Type B pancreatic cell (in vitro differentiated cells): ENCODE measurements around the gene DENND10. TPM values are rescaled to one million over a fixed set of nuclear protein-coding genes. Genes with fewer than 3 reads are reported as not detected.
"Not testable (repeated sequence)": the region's sequence is repeated elsewhere in the genome, so short reads cannot be mapped to it uniquely, and the experiment has no call there.

Source experiments
- DNase-seq: peaks from one replicate; pipeline ENCODE4 v3.0.0; 2021; ENCODE audit warnings: mixed read lengths; ENCODE audit not compliant: unreplicated experiment; ENCODE audit errors: extremely low spot score
- H3K27ac Mint-ChIP-seq: 2 replicates; pipeline ENCODE4 v1.8.0; 2021; ENCODE audit warnings: mild to moderate bottlenecking, mixed read lengths
- H3K27me3 Mint-ChIP-seq: 2 replicates; pipeline ENCODE4 v1.8.0; 2021; ENCODE audit warnings: mixed read lengths
- H3K36me3 Mint-ChIP-seq: 2 replicates; pipeline ENCODE4 v1.8.0; 2021; ENCODE audit warnings: mixed read lengths
- H3K4me1 Mint-ChIP-seq: one replicate; pipeline ENCODE4 v1.8.0; 2021; ENCODE audit warnings: mixed read lengths; ENCODE audit not compliant: unreplicated experiment
- H3K4me3 Mint-ChIP-seq: 2 replicates; pipeline ENCODE4 v1.8.0; 2021; ENCODE audit warnings: mild to moderate bottlenecking, mixed read lengths
- H3K9me3 Mint-ChIP-seq: 2 replicates; pipeline ENCODE4 v1.8.0; 2021; ENCODE audit warnings: mixed read lengths
- total RNA-seq: library from RNA; stranded (reverse); gene quantifications from 2 replicates; pipeline ENCODE4 v1.2.1, GENCODE V29; 2021; ENCODE audit warnings: low replicate concordance
- TF ChIP-seq, protein P1 (sequence below): fragments of 200-600 bp; sonication (generic); conservative IDR thresholded peaks from 2 replicates; pipeline ENCODE4 v1.5.0; 2021; ENCODE audit warnings: antibody characterized with exemption, mild to moderate bottlenecking

Gene DENND10
- total RNA-seq, 1 donor from 2014 or later = 39.4 TPM

DNA sequence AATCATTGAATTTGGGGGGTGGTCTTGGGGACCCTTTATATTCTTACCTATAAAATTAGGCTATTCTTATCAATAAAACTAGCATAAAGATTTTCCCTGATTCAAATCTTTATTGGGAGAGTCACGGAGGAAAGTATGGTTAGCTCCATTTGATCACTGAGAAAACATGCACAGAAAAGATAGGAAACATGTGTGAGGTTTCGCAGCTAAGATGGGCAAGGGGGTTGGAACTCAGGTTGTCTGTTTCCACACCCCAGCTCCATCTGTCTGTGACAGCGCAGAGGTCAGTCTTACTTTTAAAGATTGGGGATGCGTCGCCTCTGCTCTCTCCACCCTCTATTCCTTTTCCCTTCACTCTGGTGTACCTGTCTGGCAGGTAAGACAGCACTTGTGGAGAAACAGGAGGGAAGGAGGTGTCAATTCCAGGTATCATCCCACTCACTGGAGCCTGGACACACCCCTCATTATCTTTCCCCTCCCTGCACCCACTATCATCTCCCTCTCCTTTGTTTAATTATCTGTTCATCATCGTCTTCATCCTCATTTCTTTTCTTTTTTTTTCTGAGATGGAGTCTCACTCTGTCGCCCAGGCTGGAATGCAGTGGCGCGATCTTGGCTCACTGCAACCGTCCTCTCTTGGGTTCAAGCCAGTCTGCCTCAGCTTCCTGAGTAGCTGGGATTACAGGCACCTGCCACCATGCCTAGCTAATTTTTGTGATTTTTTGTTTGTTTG lies 2.4 kb upstream of the DENND10 start:
- DNase-seq = no peak
- no peaks in the 10 kb centered on the region for H3K27me3 Mint-ChIP-seq
- peak overlapping the region; percentile 37 for H3K4me3 Mint-ChIP-seq
- peak overlapping the region; percentile 97 for H3K27ac Mint-ChIP-seq
- H3K9me3 Mint-ChIP-seq = no peaks in the 10 kb centered on the region
- H3K36me3 Mint-ChIP-seq = no peaks in the 10 kb centered on the region
- TF ChIP-seq, protein P1, sequence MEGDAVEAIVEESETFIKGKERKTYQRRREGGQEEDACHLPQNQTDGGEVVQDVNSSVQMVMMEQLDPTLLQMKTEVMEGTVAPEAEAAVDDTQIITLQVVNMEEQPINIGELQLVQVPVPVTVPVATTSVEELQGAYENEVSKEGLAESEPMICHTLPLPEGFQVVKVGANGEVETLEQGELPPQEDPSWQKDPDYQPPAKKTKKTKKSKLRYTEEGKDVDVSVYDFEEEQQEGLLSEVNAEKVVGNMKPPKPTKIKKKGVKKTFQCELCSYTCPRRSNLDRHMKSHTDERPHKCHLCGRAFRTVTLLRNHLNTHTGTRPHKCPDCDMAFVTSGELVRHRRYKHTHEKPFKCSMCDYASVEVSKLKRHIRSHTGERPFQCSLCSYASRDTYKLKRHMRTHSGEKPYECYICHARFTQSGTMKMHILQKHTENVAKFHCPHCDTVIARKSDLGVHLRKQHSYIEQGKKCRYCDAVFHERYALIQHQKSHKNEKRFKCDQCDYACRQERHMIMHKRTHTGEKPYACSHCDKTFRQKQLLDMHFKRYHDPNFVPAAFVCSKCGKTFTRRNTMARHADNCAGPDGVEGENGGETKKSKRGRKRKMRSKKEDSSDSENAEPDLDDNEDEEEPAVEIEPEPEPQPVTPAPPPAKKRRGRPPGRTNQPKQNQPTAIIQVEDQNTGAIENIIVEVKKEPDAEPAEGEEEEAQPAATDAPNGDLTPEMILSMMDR = no peak
- H3K4me1 Mint-ChIP-seq = no peaks in the 10 kb centered on the region

DNA sequence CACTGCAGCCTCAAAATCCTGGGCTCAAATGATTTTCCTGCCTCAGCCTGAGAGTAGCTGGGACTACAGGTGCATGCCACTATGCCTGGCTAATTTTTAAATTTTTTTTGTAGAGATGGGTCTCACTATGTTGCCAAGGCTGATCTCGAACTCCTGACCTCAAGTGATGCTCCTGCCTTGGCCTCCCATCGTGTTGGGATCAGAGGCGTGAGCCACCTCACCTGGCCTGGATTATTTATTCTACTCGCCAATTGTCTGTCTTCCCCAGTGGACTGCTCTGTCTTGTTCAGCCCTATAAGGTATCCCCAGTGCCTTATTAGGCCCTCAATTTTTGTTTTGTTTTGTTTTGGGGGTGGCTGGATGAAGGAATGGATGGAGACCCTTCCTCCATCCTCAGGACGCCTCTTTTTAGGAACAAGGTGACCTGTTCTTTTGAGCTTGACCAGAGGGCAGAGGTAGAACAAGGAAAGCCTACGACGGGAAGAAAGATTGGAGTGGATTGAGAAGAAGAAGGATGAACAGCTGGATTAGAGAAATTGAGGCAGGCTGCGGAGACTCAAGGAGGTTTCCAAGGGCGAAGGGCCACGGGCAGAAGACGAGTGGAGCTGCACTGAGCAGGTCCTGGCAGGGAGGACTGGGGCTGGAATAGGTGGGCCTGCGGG lies 541 bp upstream of the DENND10 start:
- H3K27me3 Mint-ChIP-seq = no peaks in the 10 kb centered on the region
- DNase-seq = no peak
- H3K9me3 Mint-ChIP-seq = no peaks in the 10 kb centered on the region
- H3K27ac Mint-ChIP-seq = peak overlapping the region; percentile 62
- H3K4me1 Mint-ChIP-seq = no peaks in the 10 kb centered on the region
- TF ChIP-seq, protein P1 = no peak
- H3K36me3 Mint-ChIP-seq = no peaks in the 10 kb centered on the region
- H3K4me3 Mint-ChIP-seq = peak overlapping the region; percentile 82

DNA sequence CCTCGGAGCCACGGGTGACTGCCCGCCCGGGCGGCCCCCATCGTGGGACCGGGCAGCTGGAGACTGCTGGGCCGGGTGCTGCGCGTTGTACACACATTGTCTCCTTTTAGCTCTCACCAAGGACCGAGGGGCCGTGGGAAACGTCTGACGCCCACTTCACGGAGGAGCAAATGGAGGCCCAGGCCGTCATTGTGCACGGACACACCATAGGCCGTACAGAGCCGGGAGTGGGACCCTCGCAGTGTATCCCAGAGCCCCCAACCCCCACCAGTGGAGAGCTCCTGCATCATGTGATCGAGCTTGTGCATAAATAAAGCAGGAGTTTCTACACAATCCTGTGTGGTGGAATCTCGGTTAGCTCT lies 722 bp downstream of the DENND10 start:
- Mint-ChIP-seq H3K9me3 (no peaks in the 10 kb centered on the region), H3K27me3 (no peaks in the 10 kb centered on the region), H3K4me1 (no peaks in the 10 kb centered on the region), H3K27ac (no peak overlapping the region), H3K4me3 (peak overlapping the region; percentile 87), H3K36me3 (no peaks in the 10 kb centered on the region)
- TF ChIP-seq, protein P1 = no peak
- peak; percentile 68 for DNase-seq

DNA sequence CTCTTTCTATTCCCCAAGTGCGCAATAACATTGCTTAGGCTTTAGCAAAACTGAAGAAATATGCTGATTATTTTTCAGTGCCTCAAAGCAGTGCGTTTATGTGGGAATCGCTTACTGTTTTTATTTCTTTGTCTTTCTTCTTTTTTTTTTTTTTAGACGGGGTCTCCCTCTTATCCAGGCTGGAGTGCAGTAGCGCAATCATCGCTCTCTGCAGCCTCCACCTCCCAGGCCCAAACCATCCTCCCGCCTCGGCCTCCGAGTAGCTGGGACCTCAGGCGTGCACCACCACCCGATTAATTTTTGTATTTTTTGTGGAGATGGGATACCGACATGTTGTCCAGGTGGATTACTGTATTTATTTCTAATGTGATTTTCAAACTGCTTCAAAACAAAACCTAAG lies 1.2 kb downstream of the DENND10 start:
- H3K27ac Mint-ChIP-seq = peak overlapping the region; percentile 62
- H3K4me3 Mint-ChIP-seq = peak overlapping the region; percentile 87
- H3K36me3 Mint-ChIP-seq = no peaks in the 10 kb centered on the region
- no peaks in the 10 kb centered on the region for H3K27me3 Mint-ChIP-seq
- H3K4me1 Mint-ChIP-seq = no peaks in the 10 kb centered on the region
- no peak for DNase-seq
- TF ChIP-seq, protein P1 = no peak
- H3K9me3 Mint-ChIP-seq = no peaks in the 10 kb centered on the region

DNA sequence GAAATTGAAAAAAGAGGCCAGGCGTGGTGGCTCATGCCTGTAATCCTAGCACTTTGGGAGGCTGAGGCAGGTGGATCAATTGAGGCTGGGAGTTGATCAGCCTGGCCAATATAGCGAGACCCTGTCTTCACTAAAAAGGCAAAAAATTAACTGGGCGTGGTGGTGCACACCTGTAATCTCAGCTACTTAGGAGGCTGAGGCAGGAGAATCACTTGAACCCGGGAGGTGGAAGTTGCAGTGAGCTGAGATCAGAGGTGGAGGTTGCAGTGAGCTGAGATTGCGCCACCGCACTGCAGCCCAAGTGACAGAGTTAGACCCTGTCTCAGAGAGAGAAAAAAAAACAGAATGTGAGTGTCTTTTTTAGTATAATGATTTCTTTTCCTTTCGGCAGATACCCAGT lies 2.0 kb downstream of the DENND10 start:
- not testable (repeated sequence) for H3K9me3 Mint-ChIP-seq, H3K27ac Mint-ChIP-seq, H3K4me1 Mint-ChIP-seq, DNase-seq, H3K27me3 Mint-ChIP-seq, H3K36me3 Mint-ChIP-seq
- peak overlapping the region; percentile 20 for H3K4me3 Mint-ChIP-seq

DNA sequence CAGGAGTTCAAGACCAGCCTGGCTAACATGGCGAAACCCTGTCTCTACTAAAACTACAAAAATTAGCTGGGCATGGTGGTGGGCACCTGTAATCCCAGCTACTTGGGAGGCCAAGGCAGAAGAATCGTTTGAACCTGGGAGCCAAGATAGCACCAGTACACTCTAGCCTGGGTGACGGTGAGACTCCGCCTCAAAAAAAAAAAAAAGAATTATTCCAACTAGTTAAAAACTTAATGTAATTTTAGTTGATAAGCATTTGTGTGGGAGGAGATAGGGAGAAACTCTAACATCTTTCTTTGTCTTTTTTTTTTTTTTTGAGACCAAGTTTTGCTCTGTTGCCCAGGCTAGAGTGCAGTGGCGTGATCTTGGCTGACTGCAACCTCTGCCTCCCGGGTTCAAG lies 3.2 kb downstream of the DENND10 start:
- H3K27ac Mint-ChIP-seq, DNase-seq, H3K36me3 Mint-ChIP-seq, H3K27me3 Mint-ChIP-seq, H3K4me1 Mint-ChIP-seq, H3K9me3 Mint-ChIP-seq, H3K4me3 Mint-ChIP-seq: not testable (repeated sequence)

DNA sequence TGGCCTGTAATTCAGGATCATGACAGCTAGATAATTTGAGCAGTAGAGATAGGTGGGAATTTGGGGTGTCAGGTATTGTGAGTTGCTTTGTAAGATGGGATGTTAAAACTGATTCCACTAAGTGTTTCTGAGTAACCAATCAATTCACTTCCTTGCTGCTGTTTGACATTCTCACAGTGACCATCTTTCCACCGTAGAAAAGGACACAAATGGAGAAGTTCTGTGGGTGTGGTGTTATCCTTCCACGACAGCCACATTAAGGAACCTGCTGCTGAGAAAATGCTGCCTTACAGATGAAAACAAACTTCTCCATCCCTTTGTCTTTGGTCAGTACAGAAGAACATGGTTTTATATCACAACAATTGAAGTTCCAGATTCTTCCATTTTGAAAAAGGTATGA lies 3.9 kb downstream of the DENND10 start:
- not testable (repeated sequence) for H3K36me3 Mint-ChIP-seq, H3K27ac Mint-ChIP-seq

More for the DNA sequence above, 3.9 kb downstream of the DENND10 start:
- not testable (repeated sequence) for H3K9me3 Mint-ChIP-seq, H3K27me3 Mint-ChIP-seq, H3K4me3 Mint-ChIP-seq, DNase-seq, H3K4me1 Mint-ChIP-seq
